Measurements from ENCODE around the gene DNAJB9. TPM values are rescaled to one million over a fixed set of nuclear protein-coding genes. Genes with fewer than 3 reads are reported as not detected.

The DNAJB9 gene
- polyA plus RNA-seq, 3 donors: 44.6 to 49.4 (median 44.8) TPM

GRCh38 chr7:108603656-108604306 lies 34.1 kb downstream of the DNAJB9 start:
- no peak for DNase-seq (ENCODE audit: low read depth in 3 of 3, low spot score in 2 of 3)

- DNase-seq (ENCODE audit: low read depth in 3 of 3, low spot score in 2 of 3): no peak
Measured at GRCh38 chr7:108604307-108605077, 34.8 kb downstream of the DNAJB9 start.

GRCh38 chr7:108605559-108606201 lies 36.0 kb downstream of the DNAJB9 start:
- no peak for DNase-seq (ENCODE audit: low read depth in 3 of 3, low spot score in 2 of 3)

- no peak for DNase-seq (ENCODE audit: low read depth in 3 of 3, low spot score in 2 of 3)
Measured at GRCh38 chr7:108609643-108610042, 40.0 kb downstream of the DNAJB9 start.

GRCh38 chr7:108611268-108611667 lies 41.6 kb downstream of the DNAJB9 start:
- DNase-seq (ENCODE audit: low read depth in 3 of 3, low spot score in 2 of 3): no peak

GRCh38 chr7:108613147-108613948 lies 43.7 kb downstream of the DNAJB9 start:
- peak in 2 of 3 donors; percentile 44 to 45 for DNase-seq (ENCODE audit: low read depth in 3 of 3, low spot score in 2 of 3)

GRCh38 chr7:108613949-108614381 lies 44.3 kb downstream of the DNAJB9 start:
- no peak for DNase-seq (ENCODE audit: low read depth in 3 of 3, low spot score in 2 of 3)

- no peak for DNase-seq (ENCODE audit: low read depth in 3 of 3, low spot score in 2 of 3)
Measured at GRCh38 chr7:108614896-108615295, 45.2 kb downstream of the DNAJB9 start.

- DNase-seq (ENCODE audit: low read depth in 3 of 3, low spot score in 2 of 3): no peak
Measured at GRCh38 chr7:108618056-108618455, 48.4 kb downstream of the DNAJB9 start.

GRCh38 chr7:108623220-108623619 lies 53.5 kb downstream of the DNAJB9 start:
- DNase-seq (ENCODE audit: low read depth in 3 of 3, low spot score in 2 of 3): no peak

Other genes starting within 250 kb of the DNAJB9 start
- gene NRCAM, start 113.4 kb upstream of the DNAJB9 start, polyA plus RNA-seq (ENCODE audit: insufficient read length in 3 of 3): 10 to 100 TPM; 16.7 to 24.1 (median 19.8) TPM
- gene PNPLA8, start 43.7 kb upstream of the DNAJB9 start, polyA plus RNA-seq (ENCODE audit: insufficient read length in 3 of 3): 10 to 100 TPM; 44.7 to 48.0 (median 47.3) TPM
- 10 to 100 TPM; 34.4 to 41.4 (median 37.9) TPM for gene THAP5, start 168 bp upstream of the DNAJB9 start, polyA plus RNA-seq (ENCODE audit: insufficient read length in 3 of 3)

All from right renal cortex interstitium (tissue), 3 donors.